ENCODE results near the gene CLEC12A.
"Not testable (repeated sequence)": the region's sequence is repeated elsewhere in the genome, so short reads cannot be mapped to it uniquely, and the experiment has no call there.

CLEC12A gene

GRCh38 chr12:9973949-9974348 is 2.7 kb downstream of the CLEC12A start:
- DNase-seq = no peak

DNA sequence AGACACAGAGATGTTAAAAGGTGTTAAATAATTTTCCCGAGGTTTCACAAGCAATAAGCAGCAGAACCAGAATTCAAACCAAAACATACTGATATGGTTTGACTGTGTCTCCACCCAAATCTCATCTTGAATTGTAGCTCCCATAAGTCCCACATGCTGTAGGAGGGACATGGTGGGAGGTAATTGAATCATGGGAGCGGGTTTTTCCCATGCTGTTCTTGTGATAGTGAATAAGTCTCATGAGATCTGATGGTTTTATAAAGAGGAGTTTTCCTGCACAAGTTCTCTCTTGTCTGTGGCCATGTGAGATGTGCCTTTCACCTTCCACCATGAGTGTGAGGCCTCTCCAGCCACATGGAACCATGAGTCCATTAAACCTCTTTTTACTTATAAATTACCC is 3.5 kb downstream of the CLEC12A start:
- DNase-seq = not testable (repeated sequence)

GRCh38 chr12:9975614-9976013 is 4.4 kb downstream of the CLEC12A start:
- no peak for DNase-seq

- DNase-seq = not testable (repeated sequence)
Measured at GRCh38 chr12:9976626-9977025, 5.4 kb downstream of the CLEC12A start.

DNA sequence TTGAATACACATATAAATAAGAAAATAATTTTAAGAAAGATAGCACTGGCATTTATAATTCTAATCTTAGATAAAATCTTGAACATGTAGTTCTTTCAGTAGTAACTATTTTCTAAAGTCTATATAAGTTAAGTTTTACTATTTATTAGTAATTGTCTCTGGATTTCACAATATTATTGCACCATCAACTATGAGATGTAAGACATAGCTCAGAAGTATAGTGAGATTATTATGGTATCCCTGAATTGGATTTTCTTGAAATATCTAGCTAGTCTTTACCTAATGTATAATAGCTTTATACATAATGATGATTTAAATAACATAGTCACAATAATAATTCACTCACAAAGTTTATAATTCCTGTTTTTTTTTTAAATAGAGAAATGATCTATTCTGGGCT is 6.7 kb downstream of the CLEC12A start:
- DNase-seq = no peak

- DNase-seq = no peak
Measured at GRCh38 chr12:9980126-9980525, 8.9 kb downstream of the CLEC12A start.

- no peak for DNase-seq
Measured at GRCh38 chr12:9991876-9992275, 20.7 kb downstream of the CLEC12A start.

DNA sequence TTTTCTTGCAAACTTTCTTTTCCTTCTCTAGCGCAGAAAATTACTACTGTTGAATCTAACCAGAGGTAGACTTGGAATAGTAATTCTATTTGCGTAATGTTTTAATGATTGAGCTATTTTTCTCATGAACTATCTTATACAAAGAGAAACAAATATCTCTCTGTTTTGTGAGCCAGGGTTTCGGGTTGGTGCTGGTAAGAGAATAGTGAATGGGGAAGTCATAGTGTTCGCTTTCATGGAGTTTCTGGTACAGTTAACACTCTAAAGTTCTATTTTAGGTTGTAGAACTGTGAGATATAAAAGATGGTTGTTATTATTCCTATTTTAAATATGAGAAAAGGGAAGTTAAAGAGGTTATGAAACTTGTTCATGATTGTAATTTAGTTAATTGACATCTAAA is 21.1 kb downstream of the CLEC12A start:
- no peak for DNase-seq

DNA sequence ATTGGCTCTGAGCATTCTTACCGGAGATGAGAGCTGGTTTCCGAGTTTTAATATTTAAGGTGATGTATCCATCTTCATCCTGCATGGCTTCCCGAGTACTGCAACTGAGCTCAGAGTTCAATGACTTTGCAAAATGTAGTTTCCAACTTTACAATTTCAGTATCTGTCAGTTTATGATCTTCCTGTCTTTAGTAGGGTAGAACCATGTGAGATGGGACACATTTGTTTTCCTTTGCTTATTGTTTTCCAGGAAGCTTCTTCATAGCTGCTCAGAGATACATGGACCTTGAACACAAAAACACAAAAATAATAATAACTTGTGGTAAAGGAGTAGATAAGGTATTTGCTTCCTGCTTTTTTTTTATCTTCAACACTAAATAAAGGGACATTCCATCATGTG is 27.8 kb downstream of the CLEC12A start, which contains the start of gene CLEC1B:
CLEC1B (minus strand) TSS at position 106 of the 400 bp plus-strand sequence; CDS start at position 85, 21 bp downstream.
- no peak for DNase-seq

GRCh38 chr12:10001171-10001776 is 30.1 kb downstream of the CLEC12A start:
- no peak for DNase-seq

DNA sequence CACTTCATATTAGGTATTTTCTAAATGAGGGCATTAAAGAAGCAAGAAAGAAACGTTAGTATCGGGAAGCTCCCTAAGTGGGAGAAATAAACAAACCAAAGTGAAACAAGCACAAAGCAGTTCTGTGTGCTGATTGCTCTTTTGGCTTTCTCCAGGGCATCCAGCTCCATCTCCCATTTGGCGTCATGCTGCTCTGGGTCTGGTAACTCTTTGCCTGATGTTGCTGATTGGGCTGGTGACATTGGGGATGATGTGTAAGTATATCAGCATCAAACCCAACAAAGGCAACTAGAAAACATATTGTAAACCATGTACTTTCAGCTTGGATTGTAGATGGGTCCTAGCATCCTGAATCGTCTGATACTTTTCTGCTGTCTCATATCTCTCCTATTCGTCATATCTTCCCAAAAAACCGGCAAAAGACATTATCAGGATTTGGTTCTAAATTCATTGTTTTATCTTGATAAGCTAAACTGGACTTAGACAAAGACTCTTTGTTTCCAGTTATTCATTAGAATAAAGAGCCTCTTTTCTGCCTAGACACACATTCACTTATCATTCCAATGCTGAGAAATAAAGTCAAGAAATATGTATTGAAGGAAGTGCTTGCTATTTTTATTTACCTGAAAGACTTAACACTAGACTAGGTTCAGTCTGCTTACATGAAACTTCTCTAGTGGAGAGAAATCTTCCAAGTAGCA is 41.6 kb downstream of the CLEC12A start:
- no peak for DNase-seq

DNA sequence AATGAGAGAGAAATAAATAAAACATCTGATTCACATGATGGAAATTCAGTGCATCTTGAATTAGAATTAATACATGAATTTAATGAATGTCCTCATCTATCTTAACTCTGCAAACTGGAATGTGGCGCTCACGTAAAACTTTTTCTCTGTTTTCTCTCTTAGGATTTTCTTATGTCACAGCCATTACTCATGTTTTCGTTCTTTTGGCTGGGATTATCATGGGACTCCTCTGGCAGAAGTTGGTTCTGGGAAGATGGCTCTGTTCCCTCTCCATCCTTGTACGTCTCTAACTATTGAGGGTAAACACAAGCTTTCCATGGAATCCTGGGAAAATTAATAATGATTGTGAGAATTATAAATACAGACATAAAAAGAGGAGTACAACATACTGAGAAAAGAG is 44.2 kb downstream of the CLEC12A start:
- no peak for DNase-seq

DNA sequence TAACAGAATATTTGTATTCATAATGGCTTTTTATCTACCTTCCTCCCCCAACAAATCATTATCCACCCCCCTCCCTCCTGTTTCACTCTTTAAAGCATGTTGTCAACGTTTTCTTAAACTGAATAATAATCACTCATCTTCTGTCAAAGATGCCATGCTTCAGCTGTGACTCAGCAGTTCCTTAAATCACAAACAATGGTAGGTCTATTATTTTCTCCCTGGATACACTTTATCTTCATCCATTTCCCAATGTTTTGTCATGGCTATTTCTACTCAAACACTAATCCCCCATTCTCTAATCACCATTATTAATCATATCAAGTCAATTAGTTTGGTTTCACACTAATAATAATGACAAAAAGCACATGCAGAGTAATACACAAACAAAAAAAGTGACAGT is 45.7 kb downstream of the CLEC12A start:
- DNase-seq = no peak

- no peak for DNase-seq
Measured at GRCh38 chr12:10018386-10018785, 47.2 kb downstream of the CLEC12A start.

DNA sequence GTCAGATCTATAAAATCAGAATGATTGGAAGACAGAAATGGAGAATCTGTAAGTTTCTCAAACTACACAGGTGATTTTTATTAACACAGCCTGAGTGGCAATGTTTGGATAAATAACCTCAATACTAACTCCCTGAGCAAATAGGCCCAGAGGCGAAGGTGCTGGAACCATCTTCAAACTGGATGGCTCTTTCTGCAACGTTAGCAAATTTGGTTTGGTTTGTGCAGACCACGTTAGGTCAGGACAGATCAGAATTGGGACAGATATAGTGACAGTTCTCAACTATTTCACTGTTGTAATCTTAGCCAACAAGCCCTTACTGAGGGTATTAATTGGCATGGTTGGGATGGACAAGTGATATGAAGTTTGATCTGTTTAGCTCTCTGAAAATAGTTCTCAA is 50.1 kb downstream of the CLEC12A start:
- no peak for DNase-seq

DNA sequence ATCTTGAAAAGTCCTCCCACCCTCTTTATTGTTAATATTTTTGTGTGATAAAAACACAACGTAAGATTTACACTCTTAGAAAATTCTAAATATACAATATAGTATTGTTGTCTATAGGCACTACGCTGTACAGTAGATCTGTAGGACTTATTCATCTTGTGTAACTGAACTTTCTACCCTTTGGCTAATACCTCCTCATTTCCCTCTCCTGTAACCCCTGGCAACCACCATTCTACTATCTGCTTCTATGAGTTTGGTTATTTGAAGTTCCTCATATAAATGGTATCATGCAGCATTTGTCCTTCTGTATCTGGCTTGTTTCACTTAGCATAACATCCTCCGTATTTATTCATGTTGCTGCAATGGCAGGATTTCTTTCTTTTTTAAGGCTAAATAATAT is 54.0 kb downstream of the CLEC12A start:
- no peak for DNase-seq

DNA sequence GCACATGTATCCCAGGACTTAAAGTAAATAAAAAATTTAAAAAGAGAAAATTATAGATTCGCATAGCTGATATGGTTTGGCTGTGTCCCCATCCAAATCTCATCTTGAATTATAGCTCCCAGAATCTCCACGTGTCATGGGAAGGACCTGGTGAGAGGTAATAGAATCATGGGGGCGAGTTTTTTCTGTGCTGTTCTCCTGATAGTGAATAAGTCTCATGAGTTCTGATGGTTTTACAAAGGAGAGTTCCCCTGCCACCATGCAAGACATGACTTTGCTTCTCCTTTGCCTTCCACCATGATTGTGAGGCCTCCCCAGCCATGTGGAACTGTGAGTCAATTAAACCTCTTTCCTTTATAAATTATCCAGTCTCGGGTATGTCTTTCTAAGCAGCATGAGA is 55.5 kb downstream of the CLEC12A start:
- DNase-seq = not testable (repeated sequence)

DNA sequence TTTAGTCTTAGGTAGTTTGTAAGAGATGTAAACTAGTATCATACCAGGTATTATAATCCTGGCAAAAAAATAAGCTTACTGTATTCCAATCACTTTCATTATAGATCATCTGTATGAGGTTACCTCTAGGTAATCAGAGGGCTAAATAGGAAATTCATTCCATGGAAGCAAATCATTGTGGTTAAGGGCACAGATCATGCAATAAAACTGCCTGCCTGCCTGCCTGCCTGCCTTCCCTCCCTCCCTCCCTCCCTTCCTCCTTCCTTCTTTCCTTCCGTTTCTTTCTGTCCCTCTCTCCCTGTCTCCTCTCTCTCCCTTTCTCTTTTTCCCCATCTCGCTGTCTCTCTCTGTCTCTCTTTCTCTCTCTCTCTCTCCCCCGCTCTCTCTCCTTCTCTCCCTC is 56.1 kb downstream of the CLEC12A start:
- DNase-seq = no peak

DNA sequence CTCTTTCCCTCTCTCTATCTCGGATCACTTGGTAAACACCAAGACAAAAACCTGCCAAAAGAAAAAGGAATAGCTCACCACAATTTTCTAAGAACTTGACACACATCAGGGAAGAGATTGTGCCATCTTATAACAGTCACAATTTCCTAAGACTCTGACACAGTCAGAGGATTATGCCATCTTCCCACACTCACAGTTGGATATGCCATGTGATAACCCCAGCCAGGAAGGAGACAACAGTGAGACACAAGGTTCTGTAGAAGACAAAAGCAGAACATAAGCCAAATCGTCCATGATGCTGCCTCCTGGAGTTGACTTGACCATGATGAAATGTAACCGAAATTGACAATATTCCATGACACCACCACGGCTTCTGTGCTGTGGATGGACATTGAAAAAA is 56.5 kb downstream of the CLEC12A start:
- DNase-seq = no peak

- DNase-seq = no peak
Measured at GRCh38 chr12:10030446-10030845, 59.2 kb downstream of the CLEC12A start, which contains the start of gene CLEC9A. CLEC9A (plus strand) TSS chr12:10030682; CDS start chr12:10052688, 22,006 bp downstream.

- DNase-seq = no peak
Measured at GRCh38 chr12:10031321-10031720, 60.1 kb downstream of the CLEC12A start.

- DNase-seq = no peak
Measured at GRCh38 chr12:10031771-10032175, 60.6 kb downstream of the CLEC12A start.

DNA sequence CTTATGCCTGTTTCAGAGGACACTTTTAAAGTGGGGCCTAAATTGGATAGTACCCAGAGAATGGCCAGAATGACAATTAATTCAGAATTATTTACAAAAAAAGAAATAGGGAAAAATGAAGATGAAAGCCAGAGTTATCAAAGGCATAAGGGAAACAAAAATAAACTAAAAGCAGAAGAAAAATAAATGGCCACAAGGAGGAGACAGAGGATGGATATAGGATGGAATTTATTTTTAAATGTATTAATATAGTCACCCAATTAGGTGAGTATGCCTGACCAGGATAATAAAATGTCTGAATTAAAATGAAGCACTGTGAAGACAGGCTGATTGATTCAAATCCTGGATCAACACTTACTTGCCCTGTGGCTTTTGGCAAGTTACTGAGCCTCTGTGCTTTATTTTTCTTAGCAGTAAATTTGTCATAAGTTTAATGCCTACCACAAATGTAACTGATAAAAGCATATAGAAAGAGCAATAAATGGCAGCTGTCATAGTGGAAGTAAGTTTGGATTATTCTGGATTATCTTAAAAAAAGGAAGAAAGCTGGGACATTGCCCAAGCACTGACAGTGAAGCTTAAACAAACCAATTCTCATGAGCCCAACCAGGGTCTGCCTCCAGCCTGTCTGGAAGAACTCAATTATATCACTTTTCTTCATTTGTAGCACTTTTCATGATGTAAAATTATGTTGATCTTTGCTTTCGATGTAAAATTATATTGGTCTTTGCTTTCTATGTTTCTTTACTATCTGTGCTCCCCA is 62.8 kb downstream of the CLEC12A start:
- DNase-seq = no peak

All from kidney glomerular epithelial cell (primary cell).